ENCODE results near the gene FHOD3.

GRCh38 chr18:36492604-36493329 is 195.3 kb downstream of the FHOD3 start:
- TF ChIP-seq USF2 (IDR thresholded peaks at IDR 0.05; ENCODE audit: low read length) (no peak), TAF1 (IDR thresholded peaks at IDR 0.05; ENCODE audit: low read depth, low read length) (no peak), EP300 (IDR thresholded peaks at IDR 0.05; ENCODE audit: borderline replicate concordance in 1 of 2, low read depth in 2 of 2, low read length in 2 of 2) (no peak), RAD21 (IDR thresholded peaks at IDR 0.05 in 1 of 2, conservative IDR thresholded peaks at IDR 0.05 in 1 of 2; ENCODE audit: low read depth in 2 of 2, low read length in 2 of 2) (no peak), ATF3 (IDR thresholded peaks at IDR 0.05; ENCODE audit: insufficient read depth, low read depth, low read length) (no peak), CHD2 (IDR thresholded peaks at IDR 0.05; ENCODE audit: low read length) (no peak), CTCF (IDR thresholded peaks at IDR 0.05; ENCODE audit: control extremely low read depth in 1 of 3, insufficient read depth in 1 of 3, low read depth in 1 of 3, low read length in 3 of 3) (no peak), HDAC6 (IDR thresholded peaks at IDR 0.05; ENCODE audit: low read depth, low read length) (no peak)
